ENCODE results near the gene EIPR1.

DNA sequence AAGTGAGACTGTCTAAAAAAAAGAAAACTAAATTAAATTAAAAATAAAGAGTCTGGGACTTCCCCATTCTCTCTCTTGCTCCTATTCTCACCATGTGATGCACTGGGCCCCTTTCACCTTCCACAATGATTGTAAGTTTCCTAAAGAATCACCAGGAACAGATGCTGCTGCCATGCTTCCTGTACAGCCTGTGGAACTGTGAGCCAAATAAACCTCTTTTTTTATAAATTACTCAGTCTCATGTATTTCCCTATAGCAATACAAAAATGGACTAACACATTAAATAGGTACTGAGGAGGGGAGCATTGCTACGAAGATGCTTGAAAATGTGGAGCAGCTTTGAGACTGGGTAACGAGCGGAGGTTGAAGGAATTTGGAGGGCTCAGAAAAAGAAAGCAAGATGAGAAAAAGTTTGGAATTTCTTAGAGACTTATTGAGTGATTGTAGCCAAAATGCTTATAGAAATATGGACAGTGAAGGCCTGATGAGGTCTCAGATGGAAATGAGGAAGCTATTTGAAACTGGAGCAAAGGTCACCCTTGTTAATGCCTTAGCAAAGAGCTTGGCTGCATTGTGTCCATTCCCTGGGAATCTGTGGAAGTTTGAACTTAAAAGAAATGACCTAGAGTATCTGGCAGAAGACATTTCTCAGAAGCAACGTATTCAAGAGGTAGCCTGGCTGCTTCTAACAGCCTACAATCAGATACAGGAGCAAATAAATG lies 128.7 kb downstream of the EIPR1 start:
- TF ChIP-seq, protein P1, sequence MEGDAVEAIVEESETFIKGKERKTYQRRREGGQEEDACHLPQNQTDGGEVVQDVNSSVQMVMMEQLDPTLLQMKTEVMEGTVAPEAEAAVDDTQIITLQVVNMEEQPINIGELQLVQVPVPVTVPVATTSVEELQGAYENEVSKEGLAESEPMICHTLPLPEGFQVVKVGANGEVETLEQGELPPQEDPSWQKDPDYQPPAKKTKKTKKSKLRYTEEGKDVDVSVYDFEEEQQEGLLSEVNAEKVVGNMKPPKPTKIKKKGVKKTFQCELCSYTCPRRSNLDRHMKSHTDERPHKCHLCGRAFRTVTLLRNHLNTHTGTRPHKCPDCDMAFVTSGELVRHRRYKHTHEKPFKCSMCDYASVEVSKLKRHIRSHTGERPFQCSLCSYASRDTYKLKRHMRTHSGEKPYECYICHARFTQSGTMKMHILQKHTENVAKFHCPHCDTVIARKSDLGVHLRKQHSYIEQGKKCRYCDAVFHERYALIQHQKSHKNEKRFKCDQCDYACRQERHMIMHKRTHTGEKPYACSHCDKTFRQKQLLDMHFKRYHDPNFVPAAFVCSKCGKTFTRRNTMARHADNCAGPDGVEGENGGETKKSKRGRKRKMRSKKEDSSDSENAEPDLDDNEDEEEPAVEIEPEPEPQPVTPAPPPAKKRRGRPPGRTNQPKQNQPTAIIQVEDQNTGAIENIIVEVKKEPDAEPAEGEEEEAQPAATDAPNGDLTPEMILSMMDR (IDR thresholded peaks at IDR 0.05; ENCODE audit: insufficient read depth, low read length, poor library complexity, severe bottlenecking): no peak
- no peak for TF ChIP-seq EZH2phosphoT487 (conservative IDR thresholded peaks at IDR 0.05; ENCODE audit: low read length)
